CD4-positive, alpha-beta T cell treated with Interleukin-10 for 1 hour (primary cell): ENCODE results near the gene ZNF385A.

ENCODE experiments used
- DNase-seq: peaks from one replicate; pipeline ENCODE4 v3.0.0-alpha.2; 2020

ZNF385A gene

DNA sequence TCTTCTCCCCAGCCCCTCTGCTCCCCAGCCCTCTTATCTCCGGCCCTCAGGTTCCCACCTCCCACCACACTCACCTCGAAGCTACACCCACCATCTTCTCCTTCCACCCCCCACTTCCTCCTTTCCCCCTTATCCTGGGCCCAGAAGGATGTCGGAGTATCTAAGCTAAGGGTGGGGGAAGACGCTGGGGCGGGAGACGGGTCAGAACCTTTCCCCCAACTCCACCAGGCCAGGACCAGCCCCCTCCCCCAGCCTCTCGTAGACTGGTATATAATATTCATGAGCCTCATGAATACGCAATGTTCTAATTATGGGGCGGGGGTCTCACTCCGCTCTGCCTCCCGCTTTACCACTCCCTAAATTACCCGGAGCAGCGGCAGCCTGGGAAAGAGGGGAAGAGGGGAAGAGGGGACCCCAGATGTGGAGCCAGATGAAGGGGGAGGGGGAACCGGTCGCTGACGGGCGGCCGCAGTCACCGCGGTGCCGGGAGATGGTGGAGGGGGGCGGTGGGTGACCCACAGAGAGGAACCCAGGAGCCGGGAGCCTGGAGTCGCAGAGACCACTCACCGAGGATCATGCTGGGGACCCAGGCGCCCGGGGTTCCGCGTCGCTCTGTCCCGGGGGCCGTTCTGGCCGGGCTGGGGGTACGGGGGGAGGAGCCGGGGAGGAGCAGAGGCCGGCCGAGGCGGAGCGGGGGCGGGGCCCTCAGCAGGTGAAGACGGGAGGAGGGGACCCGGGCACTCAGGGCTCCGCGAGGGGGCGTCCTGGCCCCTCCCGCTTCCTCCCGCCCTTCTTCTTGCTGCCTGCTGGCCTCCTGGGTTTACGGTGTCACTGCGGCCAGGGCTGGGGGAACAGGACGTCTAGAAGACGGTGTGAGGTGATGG lies 6.4 kb upstream of the ZNF385A start:
- DNase-seq, result peak; percentile 76

- DNase-seq, result no peak
Observed at GRCh38 chr12:54390176-54390667, 5.7 kb upstream of the ZNF385A start.

- DNase-seq, result no peak
Observed at GRCh38 chr12:54389607-54390175, 5.2 kb upstream of the ZNF385A start.

- DNase-seq, result no peak
Observed at GRCh38 chr12:54389134-54389508, 4.6 kb upstream of the ZNF385A start.

- DNase-seq, result no peak
Observed at GRCh38 chr12:54388237-54389133, 4.0 kb upstream of the ZNF385A start.

- DNase-seq, result no peak
Observed at GRCh38 chr12:54387114-54387467, 2.6 kb upstream of the ZNF385A start.

GRCh38 chr12:54386403-54387113 lies 2.0 kb upstream of the ZNF385A start:
- DNase-seq, result no peak

- no peak for DNase-seq
Observed at GRCh38 chr12:54385251-54385914, 850 bp upstream of the ZNF385A start.

- peak; percentile 26 for DNase-seq
Observed at GRCh38 chr12:54383041-54383609, 1.4 kb downstream of the ZNF385A start.

- DNase-seq, result no peak
Observed at GRCh38 chr12:54381136-54381535, 3.4 kb downstream of the ZNF385A start.

DNA sequence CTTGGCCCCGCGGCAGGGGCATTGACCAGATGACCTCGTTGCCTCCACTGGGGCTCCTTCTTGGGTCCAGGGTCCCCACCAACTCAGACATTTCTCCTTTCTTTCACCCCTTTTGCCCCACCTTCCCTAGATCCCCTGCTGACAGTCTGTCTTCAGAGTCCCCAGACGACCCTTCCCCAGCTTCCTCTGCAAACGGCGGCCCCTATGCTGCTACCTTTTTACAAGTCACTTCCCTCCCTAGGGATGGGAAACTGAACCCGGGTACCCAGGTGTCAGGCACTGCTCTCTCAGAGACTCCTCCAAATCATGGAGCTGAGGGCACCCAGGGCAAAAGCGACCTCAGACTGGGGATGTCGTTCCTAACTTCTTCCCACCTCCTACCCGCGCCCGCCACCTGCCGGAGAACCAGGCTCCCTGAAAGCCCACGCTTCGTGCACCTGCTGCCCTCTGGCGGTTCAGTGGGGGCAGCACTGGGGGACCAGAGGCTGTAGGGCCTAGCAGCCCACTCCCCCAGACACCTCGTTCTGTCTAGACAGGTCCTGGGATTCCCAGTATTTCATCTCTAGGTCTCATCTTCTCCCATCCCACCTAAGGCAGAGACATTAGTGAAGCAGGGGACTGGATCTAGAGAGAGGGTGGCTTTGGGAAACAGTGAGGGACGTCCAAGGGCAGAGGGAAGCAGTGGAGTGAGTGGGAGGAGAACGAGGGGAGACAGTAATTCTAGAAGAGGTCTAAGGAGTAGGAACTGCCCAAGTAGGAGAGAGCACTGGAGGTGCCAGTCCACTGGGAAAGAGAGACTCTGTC lies 4.9 kb downstream of the ZNF385A start:
- peak; percentile 89 for DNase-seq

GRCh38 chr12:54378796-54379397 lies 5.6 kb downstream of the ZNF385A start:
- peak; percentile 29 for DNase-seq

- no peak for DNase-seq
Observed at GRCh38 chr12:54377797-54378515, 6.6 kb downstream of the ZNF385A start.

DNA sequence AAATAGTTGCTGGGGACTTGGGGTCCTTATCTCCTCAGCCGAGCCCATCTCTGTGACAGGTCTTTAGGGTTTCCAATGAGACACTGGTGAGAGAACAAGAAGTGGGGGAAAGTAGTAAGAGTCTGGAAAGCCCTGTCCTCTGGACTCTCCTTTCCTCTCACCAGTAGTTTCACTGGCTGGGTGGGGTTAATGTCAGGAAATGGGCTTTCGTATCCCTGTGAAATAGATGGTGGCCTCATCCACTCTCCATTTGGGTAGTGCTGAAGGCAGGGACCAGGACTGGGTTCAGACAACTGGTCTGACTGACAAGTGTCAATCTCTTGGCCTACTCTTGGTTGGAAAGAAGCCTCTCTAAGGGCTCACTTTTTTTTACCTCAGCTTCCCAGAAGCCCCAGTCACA lies 7.5 kb downstream of the ZNF385A start:
- DNase-seq, result no peak

DNA sequence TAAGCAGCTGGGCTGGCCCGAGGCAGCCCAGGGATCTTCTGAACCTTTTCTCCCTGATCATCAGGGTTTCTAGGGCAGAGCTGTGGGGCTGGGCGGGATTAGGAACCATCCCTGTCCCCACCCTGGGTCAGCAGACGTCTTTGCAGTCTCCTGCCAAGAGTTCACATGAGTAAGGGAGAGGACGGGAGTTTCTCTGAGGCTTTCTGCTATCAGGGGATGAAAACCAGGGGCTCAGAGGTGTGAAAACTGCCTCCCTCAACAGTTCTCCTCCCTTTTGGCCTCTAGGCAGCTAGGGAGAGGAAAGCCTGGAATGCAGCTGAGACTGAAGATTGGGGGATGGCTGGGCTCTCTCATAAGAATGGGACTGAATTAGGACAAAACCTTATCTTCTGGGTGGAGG lies 7.9 kb downstream of the ZNF385A start:
- DNase-seq, result no peak

GRCh38 chr12:54375259-54375579 lies 9.3 kb downstream of the ZNF385A start:
- DNase-seq, result no peak

DNA sequence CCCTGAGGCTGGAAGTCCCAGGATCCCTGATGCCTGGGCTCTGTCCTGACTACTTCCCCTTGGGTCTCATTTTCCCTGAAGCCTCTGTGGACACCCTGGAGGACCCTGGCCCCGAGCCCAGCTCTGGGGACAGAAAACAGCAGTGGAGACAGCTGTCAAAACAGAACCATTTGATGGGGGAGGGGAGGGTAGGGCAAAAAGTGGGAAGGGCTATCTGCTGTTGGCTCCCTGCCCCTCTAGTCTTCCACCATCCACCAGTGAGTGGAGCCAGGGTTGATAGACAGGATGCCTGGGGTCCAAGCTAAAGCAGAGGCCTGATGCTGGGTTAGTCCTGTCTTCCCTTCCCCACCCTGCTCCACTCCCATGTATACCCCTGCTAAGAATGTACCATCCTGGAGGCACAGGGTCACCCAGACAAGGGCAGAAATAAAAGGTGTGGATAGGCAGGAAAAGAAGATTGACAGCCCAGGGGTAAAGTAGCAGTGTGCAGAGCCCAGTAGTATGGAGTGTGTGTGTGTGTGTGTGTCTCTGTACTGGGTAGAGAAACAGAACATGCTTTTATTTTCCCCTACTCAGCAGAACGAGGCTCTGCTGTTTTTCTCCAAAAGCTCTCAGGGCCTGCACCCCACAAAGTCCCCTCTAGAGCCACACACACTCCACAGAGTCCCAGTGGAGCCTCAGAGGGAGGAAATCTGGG lies 9.8 kb downstream of the ZNF385A start:
- DNase-seq, result no peak

- DNase-seq, result no peak
Observed at GRCh38 chr12:54373649-54374561, 10.6 kb downstream of the ZNF385A start.
